HCT116 (cell line): ENCODE results near the gene GNAI3. TPM values are rescaled to one million over a fixed set of nuclear protein-coding genes. Genes with fewer than 3 reads are reported as not detected.

Source experiments
- ATAC-seq: fragments of 200-7000 bp; cut with Tn5 transposase; 2 replicates; pipeline ENCODE4 v1.9.1; 2020; ENCODE audit warnings: mild to moderate bottlenecking, moderate library complexity
- BruUV-seq: library from RNA; stranded (reverse); fragments of 400-500 nt; replicated peaks from 2 replicates; lab custom pipeline; 2021; lab: Mats Ljungman, UMichigan
- CTCF ChIA-PET: fragments of 300-600 bp; sonication (Branson Sonifier 250); formaldehyde crosslinking; loops from one replicate; lab custom pipeline; 2021; ENCODE audit warnings: antibody characterized with exemption; lab: Charles Lee
- POLR2A ChIA-PET: fragments of 300-600, 350-600 bp; sonication (Branson Sonifier 250); formaldehyde crosslinking; loops from one replicate; lab custom pipeline; 2021; ENCODE audit warnings: antibody characterized with exemption; lab: Charles Lee
- RAD21 ChIA-PET, 2 experiments: fragments of 300-600 bp; sonication (Branson Sonifier 250); formaldehyde crosslinking; loops; one replicate each; lab custom pipeline; 2023; ENCODE audit warnings: low total read pairs in 2 of 2; ENCODE audit not compliant: uncharacterized antibody in 2 of 2, unreplicated experiment in 2 of 2, low non-redundant PET in 1 of 2; lab: Charles Lee
- DNase-seq: peaks from one replicate; pipeline ENCODE4 v3.0.0-alpha.2; 2010; ENCODE audit warnings: low read depth, low spot score
- H2AFZ ChIP-seq: fragments of 200-600 bp; shearing (Covaris generic), sonication (generic); 2 replicates; pipeline ENCODE4 v1.6.1; 2017; ENCODE audit warnings: low read depth, mixed run types, mixed read lengths, antibody characterized with exemption, low read length; ENCODE audit not compliant: poor library complexity, severe bottlenecking
- H3K27ac ChIP-seq: 2 replicates; pipeline ENCODE4 v1.5.1; 2012; ENCODE audit warnings: low read depth, low read length
- H3K27me3 ChIP-seq: fragments of 200-600 bp; sonication (generic); 2 replicates; pipeline ENCODE4 v1.6.1; 2016; ENCODE audit warnings: mixed run types, low read length, mixed read lengths; ENCODE audit not compliant: insufficient read depth
- H3K36me3 ChIP-seq, 2 experiments: fragments of 200-500 bp in 1 of 2; fragments of 200-600 bp in 1 of 2; sonication (Bioruptor generic) in 1 of 2; sonication (generic) in 1 of 2; 2 replicates each; pipeline versions ENCODE4 v1.5.1 to v1.6.1; 2014 to 2016; ENCODE audit warnings: low read length in 2 of 2, inconsistent platforms in 1 of 2, mixed read lengths in 1 of 2, mixed run types in 1 of 2; ENCODE audit not compliant: insufficient read depth in 2 of 2, control insufficient read depth in 1 of 2
- H3K4me1 ChIP-seq, 2 experiments: fragments of 200-600 bp in 1 of 2; sonication (generic) in 1 of 2; 2 replicates each; pipeline versions ENCODE4 v1.5.1 to v1.6.1; 2012 to 2017; ENCODE audit warnings: low read length in 2 of 2, inconsistent platforms in 1 of 2, mild to moderate bottlenecking in 1 of 2, mixed read lengths in 1 of 2, mixed run types in 1 of 2, moderate library complexity in 1 of 2; ENCODE audit not compliant: insufficient read depth in 2 of 2, control insufficient read depth in 1 of 2
- H3K4me2 ChIP-seq: fragments of 200-600 bp; sonication (generic); 2 replicates; pipeline ENCODE4 v1.6.1; 2017; ENCODE audit warnings: mixed run types, low read length, mixed read lengths
- H3K4me3 ChIP-seq, 2 experiments: fragments of 200-600 bp in 1 of 2; sonication (generic) in 1 of 2; replicated peaks in 1 of 2; 2 replicates each; pipeline ENCODE4 v1.5.1; 2011 to 2016; ENCODE audit warnings: low read length in 2 of 2, control low read depth in 1 of 2, low read depth in 1 of 2, mild to moderate bottlenecking in 1 of 2, mixed read lengths in 1 of 2, mixed run types in 1 of 2
- H3K79me2 ChIP-seq: fragments of 200-600 bp; sonication (generic); 2 replicates; pipeline ENCODE4 v1.6.1; 2017; ENCODE audit warnings: mild to moderate bottlenecking, mixed run types, low read length, moderate library complexity, mixed read lengths; ENCODE audit not compliant: insufficient read depth
- H3K9ac ChIP-seq: fragments of 200-600 bp; sonication (generic); 2 replicates; pipeline ENCODE4 v1.6.1; 2016; ENCODE audit warnings: low read length, mixed read lengths
- H3K9me2 ChIP-seq: fragments of 200-600 bp; sonication (generic), shearing (Covaris generic); 2 replicates; pipeline ENCODE4 v1.6.1; 2017; ENCODE audit warnings: mixed run types, mild to moderate bottlenecking, moderate library complexity; ENCODE audit not compliant: insufficient read depth
- H3K9me3 ChIP-seq, 2 experiments: fragments of 200-500 bp in 1 of 2; fragments of 200-600 bp in 1 of 2; sonication (Bioruptor generic) in 1 of 2; sonication (generic) in 1 of 2; 2 replicates each; pipeline ENCODE4 v1.6.1; 2014 to 2017; ENCODE audit warnings: low read length in 2 of 2, mixed read lengths in 2 of 2, inconsistent platforms in 1 of 2, low read depth in 1 of 2, mild to moderate bottlenecking in 1 of 2, mixed run types in 1 of 2, moderate library complexity in 1 of 2; ENCODE audit not compliant: control insufficient read depth in 1 of 2, insufficient read depth in 1 of 2
- H4K20me1 ChIP-seq: fragments of 200-600 bp; sonication (generic), shearing (Covaris generic); 2 replicates; pipeline ENCODE4 v1.6.1; 2017; ENCODE audit warnings: mixed run types, mild to moderate bottlenecking, moderate library complexity; ENCODE audit not compliant: insufficient read depth
- ATF3 ChIP-seq: IDR thresholded peaks from 2 replicates; pipeline ENCODE4 v1.6.1; 2012
- CBX3 ChIP-seq: IDR thresholded peaks from 2 replicates; pipeline ENCODE4 v1.6.1; 2012; ENCODE audit warnings: low read depth
- CEBPB ChIP-seq: IDR thresholded peaks from 2 replicates; pipeline ENCODE4 v1.6.1; 2012; ENCODE audit warnings: low read depth
- EGR1 ChIP-seq: IDR thresholded peaks from 2 replicates; pipeline ENCODE4 v1.6.1; 2012; ENCODE audit warnings: low read depth
- EZH2 ChIP-seq: fragments of 200-600 bp; sonication (generic); IDR thresholded peaks from 2 replicates; pipeline ENCODE4 v1.6.1; 2017; ENCODE audit warnings: antibody characterized with exemption, mixed run types
- EZH2phosphoT487 ChIP-seq: fragments of 200-600 bp; IDR thresholded peaks from 2 replicates; pipeline ENCODE4 v1.6.1; 2018; ENCODE audit warnings: antibody characterized with exemption, borderline replicate concordance
- JUND ChIP-seq: IDR thresholded peaks from 2 replicates; pipeline ENCODE4 v1.6.1; 2012
- POLR2A ChIP-seq: IDR thresholded peaks from 2 replicates; pipeline ENCODE4 v1.7.0; 2011; ENCODE audit warnings: borderline replicate concordance; ENCODE audit not compliant: insufficient read depth, insufficient read length; ENCODE audit errors: extremely low read depth
- POLR2AphosphoS5 ChIP-seq: IDR thresholded peaks from 2 replicates; pipeline ENCODE4 v1.6.1; 2011; ENCODE audit warnings: mild to moderate bottlenecking, low read depth, low read length, moderate library complexity
- RAD21 ChIP-seq: IDR thresholded peaks from 2 replicates; pipeline ENCODE4 v1.6.1; 2012; ENCODE audit warnings: low read depth, mild to moderate bottlenecking
- SIN3A ChIP-seq: IDR thresholded peaks from 2 replicates; pipeline ENCODE4 v1.6.1; 2012; ENCODE audit warnings: low read depth
- SP1 ChIP-seq: IDR thresholded peaks from 2 replicates; pipeline ENCODE4 v1.6.1; 2012; ENCODE audit warnings: low read depth
- SRF ChIP-seq: IDR thresholded peaks from 2 replicates; pipeline ENCODE4 v1.6.1; 2012; ENCODE audit warnings: low read depth
- YY1 ChIP-seq: IDR thresholded peaks from 2 replicates; pipeline ENCODE4 v1.6.1; 2011; ENCODE audit warnings: low read length, low read depth, moderate library complexity, mild to moderate bottlenecking; ENCODE audit not compliant: insufficient replicate concordance; ENCODE audit errors: extremely low read depth
- ZBTB33 ChIP-seq: IDR thresholded peaks from 2 replicates; pipeline ENCODE4 v1.6.1; 2011; ENCODE audit warnings: mild to moderate bottlenecking, low read length, moderate library complexity; ENCODE audit not compliant: insufficient replicate concordance; ENCODE audit errors: extremely low read depth
- ZFX ChIP-seq: fragments of 450-650 bp; IDR thresholded peaks from 2 replicates; pipeline ENCODE4 v1.6.1; 2017
- ZNF274 ChIP-seq: fragments of 200-500 bp; sonication (Bioruptor generic); IDR thresholded peaks from 2 replicates; pipeline ENCODE4 v1.6.1; 2014; ENCODE audit warnings: mild to moderate bottlenecking, low read depth, low read length, inconsistent platforms
- intact Hi-C: fragments of 100-400 bp; cut with micrococcal nuclease; formaldehyde crosslinking; loops from 2 replicates; pipeline ENCODE4 v1.10.0; 2022
- total RNA-seq: library from RNA; stranded (reverse); gene quantifications from one replicate; pipeline ENCODE4 v1.2.1, GENCODE V29; 2021; ENCODE audit not compliant: unreplicated experiment
- TF ChIP-seq, protein P1 (sequence below): IDR thresholded peaks from 2 replicates; pipeline ENCODE4 v1.6.1; 2012; ENCODE audit warnings: low read depth

The GNAI3 gene
- total RNA-seq, 1 experiment from 2014 or later = 9.5 TPM

DNA sequence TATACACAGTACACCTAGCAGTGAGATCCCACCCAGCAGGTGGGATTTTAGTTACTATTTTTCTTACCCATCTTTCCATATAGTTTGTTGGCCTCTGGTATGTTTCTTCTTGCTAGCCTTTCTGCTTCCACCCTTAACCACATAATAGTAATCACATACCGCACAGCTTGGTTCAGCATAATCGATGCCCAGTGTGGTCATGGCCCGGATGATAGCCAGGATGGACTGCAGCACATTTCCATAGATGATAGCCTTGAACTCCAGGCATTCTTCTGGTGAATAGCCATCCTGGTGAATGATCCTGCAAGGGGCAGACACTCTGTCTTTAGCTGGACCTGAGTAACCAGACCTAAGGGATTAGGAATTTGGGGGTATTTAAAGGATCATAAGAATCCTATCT, 61.5 kb downstream of the GNAI3 start:
- Histone ChIP-seq H3K27ac (no peak overlapping the region), H2AFZ (no peak overlapping the region), H3K79me2 (no peaks in the 10 kb centered on the region), H3K4me3 (no peak overlapping the region), H3K27me3 (no peaks in the 10 kb centered on the region), H3K9me2 (no peaks in the 10 kb centered on the region), H3K9me3 (no peaks in the 10 kb centered on the region)
- POLR2A ChIA-PET = no interaction called here
- DNase-seq = no peak
- BruUV-seq = no TSS peak
- ATAC-seq = no peak
- no peak for TF ChIP-seq EZH2
- no peak for TF ChIP-seq ZNF274
- TF ChIP-seq RAD21 = no peak
- no peak for TF ChIP-seq ZBTB33
- TF ChIP-seq ZFX = no peak
- TF ChIP-seq EZH2phosphoT487 = no peak
- TF ChIP-seq, protein P1, sequence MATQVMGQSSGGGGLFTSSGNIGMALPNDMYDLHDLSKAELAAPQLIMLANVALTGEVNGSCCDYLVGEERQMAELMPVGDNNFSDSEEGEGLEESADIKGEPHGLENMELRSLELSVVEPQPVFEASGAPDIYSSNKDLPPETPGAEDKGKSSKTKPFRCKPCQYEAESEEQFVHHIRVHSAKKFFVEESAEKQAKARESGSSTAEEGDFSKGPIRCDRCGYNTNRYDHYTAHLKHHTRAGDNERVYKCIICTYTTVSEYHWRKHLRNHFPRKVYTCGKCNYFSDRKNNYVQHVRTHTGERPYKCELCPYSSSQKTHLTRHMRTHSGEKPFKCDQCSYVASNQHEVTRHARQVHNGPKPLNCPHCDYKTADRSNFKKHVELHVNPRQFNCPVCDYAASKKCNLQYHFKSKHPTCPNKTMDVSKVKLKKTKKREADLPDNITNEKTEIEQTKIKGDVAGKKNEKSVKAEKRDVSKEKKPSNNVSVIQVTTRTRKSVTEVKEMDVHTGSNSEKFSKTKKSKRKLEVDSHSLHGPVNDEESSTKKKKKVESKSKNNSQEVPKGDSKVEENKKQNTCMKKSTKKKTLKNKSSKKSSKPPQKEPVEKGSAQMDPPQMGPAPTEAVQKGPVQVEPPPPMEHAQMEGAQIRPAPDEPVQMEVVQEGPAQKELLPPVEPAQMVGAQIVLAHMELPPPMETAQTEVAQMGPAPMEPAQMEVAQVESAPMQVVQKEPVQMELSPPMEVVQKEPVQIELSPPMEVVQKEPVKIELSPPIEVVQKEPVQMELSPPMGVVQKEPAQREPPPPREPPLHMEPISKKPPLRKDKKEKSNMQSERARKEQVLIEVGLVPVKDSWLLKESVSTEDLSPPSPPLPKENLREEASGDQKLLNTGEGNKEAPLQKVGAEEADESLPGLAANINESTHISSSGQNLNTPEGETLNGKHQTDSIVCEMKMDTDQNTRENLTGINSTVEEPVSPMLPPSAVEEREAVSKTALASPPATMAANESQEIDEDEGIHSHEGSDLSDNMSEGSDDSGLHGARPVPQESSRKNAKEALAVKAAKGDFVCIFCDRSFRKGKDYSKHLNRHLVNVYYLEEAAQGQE = no peak
- TF ChIP-seq JUND = no peak
- no peak for TF ChIP-seq ATF3
- TF ChIP-seq SIN3A = no peak
- TF ChIP-seq SP1 = no peak
- TF ChIP-seq POLR2A = no peak
- no peak for TF ChIP-seq YY1
- TF ChIP-seq EGR1 = no peak
- no peak for TF ChIP-seq CEBPB
- TF ChIP-seq CBX3 = no peak
- no peak for TF ChIP-seq POLR2AphosphoS5
- no peak for TF ChIP-seq SRF
- TF ChIP-seq, all 23 proteins: peak for 0
- no peaks in the 10 kb centered on the region for H3K36me3 ChIP-seq
- no peaks in the 10 kb centered on the region for H4K20me1 ChIP-seq
- ChIA-PET RAD21 (no interaction called here), CTCF (no interaction called here)
- intact Hi-C loops = no loop called here
- H3K9ac ChIP-seq = no peak overlapping the region
- peaks cover 7 to 31% of the 10 kb centered on the region in 2 experiments for H3K4me1 ChIP-seq
- no peak overlapping the region for H3K4me2 ChIP-seq
